HG02840 (cell line): Measurements from ENCODE around the gene DHX9.
A peak's percentile ranks its signal among the peaks of the same experiment; 100 is the strongest.

ENCODE experiments used
- ATAC-seq: cut with Tn5 transposase; IDR thresholded peaks from one replicate; pipeline ENCODE4 v1.9.1; 2021; ENCODE audit warnings: mild to moderate bottlenecking, moderate library complexity, moderate number of reproducible peaks; ENCODE audit not compliant: unreplicated experiment, low FRiP score

Gene DHX9

GRCh38 chr1:182839209-182840066 lies at the start of gene DHX9:
TSS of gene DHX9 (plus strand) at chr1:182839347. CDS start at chr1:182842567, 3,220 bp downstream.
- ATAC-seq: peak; percentile 80

- no peak for ATAC-seq
These were observed 47.6 kb upstream of the DHX9 start for GRCh38 chr1:182791281-182792179.

GRCh38 chr1:182794091-182794490 lies 45.1 kb upstream of the DHX9 start:
- ATAC-seq: no peak

DNA sequence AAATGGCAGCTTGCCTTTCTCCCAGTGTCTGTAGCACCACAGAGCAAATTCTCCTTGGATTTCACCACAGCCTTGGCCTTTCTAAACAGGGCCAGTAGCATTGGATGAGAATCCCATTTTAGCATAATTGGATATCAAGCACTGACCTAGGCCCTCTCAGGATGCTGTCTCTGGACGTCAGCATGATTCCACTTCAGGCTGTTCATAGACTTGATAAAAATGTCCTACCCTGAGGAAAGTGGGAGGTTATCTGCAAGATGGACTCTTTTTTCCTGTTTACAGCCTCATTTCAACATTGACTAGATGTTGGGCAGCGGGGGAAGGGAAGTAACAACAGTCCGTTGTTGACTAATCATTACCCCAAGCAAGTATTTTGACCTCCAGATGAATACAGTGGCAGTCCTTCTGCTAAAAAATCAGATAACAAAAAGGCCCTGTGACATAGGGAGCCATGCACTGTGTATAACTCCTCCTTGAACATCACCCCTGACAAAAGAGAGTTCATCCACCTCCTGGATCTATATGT lies 44.4 kb upstream of the DHX9 start:
- ATAC-seq: no peak

GRCh38 chr1:182795563-182796228 lies 43.5 kb upstream of the DHX9 start:
- ATAC-seq: no peak

GRCh38 chr1:182802006-182802803 lies 36.9 kb upstream of the DHX9 start:
- no peak for ATAC-seq

GRCh38 chr1:182803846-182804245 lies 35.3 kb upstream of the DHX9 start:
- ATAC-seq: no peak

DNA sequence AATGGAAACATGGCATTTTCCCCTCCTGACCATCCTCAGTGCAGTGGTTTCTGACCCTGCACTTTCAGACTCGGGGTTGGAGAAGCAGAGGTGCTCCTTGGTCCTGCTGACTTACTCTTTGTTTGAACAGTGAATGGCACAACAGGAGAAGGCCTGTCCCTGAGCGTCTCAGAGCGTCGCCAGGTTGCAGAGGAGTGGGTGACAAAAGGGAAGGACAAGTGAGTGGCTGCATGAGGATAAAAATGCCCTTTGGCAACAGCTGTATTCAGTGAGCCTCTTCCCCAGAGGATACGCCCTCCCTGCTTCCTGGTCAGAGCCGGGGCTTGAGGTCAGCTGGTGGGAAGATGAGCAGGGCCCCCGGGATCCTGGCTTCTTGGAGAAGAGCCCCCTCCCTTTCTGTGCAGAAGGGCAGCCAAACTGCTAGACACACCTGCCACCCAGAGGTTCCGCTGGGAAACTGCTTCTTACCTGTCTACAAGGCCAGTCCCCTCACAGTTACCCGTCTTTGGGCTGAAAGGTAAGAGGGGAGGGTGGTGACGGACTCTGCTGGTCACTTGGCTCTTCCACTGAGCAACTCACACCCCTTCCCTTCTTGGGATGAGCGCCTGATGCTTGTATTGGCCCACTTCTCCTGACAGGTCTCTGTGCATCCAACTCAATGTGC lies 33.0 kb upstream of the DHX9 start:
- no peak for ATAC-seq

DNA sequence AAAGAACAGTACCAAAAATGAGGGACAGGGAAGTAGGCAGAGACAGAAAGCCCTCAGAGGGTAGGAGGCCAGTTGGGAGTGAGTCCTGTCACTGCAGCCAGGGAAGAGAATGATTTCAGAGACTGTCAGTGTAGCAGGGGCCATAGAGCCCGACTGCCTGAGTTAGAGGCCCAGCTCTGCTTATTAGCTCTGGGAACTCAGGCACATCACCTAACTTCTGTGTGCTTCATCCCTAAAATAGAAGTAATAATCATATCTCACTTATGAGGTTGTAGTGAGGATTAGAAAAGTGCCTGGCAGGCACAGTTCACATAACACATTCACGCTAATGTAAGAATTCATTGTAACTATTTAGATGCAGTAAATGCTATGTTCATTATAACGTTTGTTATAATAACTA lies 31.2 kb upstream of the DHX9 start:
- no peak for ATAC-seq

DNA sequence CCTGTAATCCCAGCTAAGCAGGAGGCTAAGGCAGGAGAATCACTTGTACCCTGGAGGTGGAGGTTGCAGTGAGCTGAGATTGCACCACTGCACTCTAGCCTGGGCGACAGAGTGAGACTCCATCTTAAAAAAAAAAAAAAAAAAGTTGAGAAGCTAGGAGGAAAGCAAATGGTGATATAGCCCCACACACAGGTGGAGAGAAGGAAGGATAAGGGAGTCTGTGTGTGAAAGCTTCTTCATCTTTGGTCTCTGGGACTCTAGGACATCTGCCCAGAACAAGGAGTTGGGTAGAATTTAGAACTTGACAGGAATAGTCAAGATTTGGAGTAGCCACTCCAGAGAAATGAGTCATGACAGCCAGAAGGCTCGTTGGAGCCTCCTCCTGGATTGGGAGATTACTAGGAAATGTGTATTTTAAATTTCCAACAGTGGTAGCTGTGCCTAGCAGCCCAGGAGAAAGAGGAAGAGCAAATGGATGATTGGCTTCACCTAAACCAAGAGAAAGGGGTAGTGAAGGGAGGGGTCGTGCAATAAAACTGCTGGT lies 29.7 kb upstream of the DHX9 start:
- no peak for ATAC-seq

DNA sequence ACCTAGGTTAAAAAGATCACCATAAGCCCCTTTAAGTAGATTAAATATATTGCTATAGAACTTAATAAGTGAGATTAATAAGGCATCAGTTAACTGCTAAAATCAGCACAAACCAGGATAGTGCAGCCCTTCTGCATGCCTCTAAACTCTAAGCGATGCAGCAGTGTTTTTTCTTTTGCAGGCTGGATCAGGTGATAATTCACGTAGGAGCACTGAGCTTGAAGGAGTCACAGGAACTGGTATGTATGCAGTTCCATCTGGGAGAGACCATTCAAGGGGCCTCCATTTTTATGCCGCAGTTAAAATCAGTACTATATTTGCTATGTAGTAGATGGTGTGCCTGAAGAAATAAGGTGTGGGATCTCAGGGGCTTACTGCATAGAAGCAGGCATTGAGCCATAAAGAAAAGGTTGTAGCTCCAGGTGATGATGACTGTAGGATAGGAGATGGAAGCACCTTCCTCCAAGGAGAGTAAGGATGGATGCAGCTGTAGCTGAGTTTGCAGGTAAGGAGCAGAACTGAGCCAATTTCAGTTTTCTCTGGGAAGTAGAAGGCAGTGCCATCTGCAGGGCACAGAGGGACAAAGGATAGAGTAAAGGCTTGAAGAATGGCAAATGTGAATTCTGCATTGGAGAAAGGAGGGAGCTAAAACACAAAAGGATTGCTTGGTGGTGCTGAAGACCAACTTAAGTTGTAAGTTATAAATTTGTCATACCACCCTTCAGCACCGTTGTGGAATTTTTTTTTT lies 27.0 kb upstream of the DHX9 start:
- no peak for ATAC-seq

- ATAC-seq: no peak
These were observed 22.3 kb upstream of the DHX9 start for GRCh38 chr1:182816863-182817262.

- no peak for ATAC-seq
These were observed 21.3 kb upstream of the DHX9 start for GRCh38 chr1:182817802-182818201.

DNA sequence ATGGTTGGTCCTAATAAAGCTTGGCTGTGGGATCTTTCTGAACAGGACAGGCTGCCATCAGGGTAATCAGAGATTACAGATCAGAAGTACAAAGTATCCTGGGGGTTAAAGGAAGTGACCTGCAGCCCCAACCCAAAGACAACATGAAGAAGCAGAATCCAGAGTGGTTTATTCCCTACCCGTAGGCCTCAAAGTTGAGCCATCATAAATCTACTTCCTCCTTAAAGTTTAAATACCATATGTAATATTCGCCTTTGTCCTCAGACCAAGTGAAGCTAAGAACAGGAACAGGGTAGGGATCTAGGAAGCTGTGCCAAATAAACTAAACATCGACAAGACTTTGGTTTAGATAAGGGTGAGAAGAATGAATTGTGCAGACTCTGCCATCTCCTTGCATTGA lies 15.9 kb upstream of the DHX9 start:
- no peak for ATAC-seq

DNA sequence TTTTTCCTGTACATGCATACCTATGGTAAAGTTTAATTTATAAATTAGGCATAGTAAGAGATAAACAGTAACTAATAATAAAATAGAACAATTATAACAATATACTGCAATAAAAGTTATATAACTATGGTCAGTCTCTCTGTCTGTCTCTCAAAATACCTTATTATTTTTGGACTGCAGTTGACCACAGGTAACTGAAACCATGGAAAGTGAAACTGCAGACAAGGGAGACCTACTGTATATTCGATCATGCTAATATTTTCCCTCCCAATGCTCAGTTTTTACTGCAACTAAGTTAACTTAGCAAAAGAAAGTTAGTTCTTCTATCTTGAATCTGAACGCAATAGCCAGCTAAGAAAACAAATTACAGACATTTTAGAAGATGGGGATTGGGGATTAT lies 12.3 kb upstream of the DHX9 start:
- ATAC-seq: no peak

GRCh38 chr1:182829285-182829932 lies 9.7 kb upstream of the DHX9 start:
- ATAC-seq: peak; percentile 62

GRCh38 chr1:182833271-182833670 lies 5.9 kb upstream of the DHX9 start:
- ATAC-seq: no peak

DNA sequence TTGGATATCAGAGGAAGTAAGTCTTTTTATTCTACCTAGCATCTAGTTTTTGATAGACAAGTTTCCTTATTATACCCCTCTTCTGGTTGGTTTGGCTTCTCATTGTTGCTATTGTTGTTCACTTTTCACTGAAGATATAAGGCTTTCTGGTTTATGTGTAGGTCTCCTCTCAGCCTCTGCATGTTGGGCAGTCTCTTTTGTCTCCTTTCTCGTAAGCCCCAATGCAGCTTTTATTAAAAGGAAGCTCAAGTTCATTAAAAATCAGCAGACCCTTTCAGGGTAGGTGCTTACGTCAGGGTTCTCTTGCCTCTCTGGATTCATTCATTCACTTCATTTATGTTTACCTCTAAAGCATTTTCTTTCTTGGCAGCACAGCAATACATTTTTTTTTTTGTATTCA lies 4.8 kb upstream of the DHX9 start:
- no peak for ATAC-seq
